ENCODE data around the gene SCP2. TPM values are rescaled to one million over a fixed set of nuclear protein-coding genes. Genes with fewer than 3 reads are reported as not detected.

SCP2 gene
- total RNA-seq, 5 donors from 2014 or later (not counting 1 experiment from before 2014, with no cell fraction given) = 46.5 to 63.9 (median 51.8) TPM

DNA sequence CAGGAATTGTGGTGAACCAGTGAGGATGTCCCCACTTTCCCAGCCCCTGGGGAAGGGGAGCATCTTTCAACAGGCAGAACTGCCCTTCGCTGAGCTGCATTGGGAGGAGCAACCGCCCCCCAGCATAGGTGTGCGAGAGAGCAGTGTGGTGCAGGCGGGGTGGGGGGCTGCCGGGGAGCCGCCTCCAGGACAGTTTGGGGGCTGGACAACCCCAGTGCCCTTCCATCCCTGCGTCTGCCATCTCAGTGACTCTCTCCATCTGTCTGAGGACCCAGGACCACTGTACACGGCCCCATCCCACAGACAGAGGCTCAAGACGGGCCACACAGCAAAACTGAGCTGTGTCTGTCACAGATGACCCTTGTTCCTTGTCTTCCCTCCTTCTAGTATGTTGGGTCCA lies 149.1 kb downstream of the SCP2 start:
- H3K4me1 Mint-ChIP-seq = no peaks in the 10 kb centered on the region
- Histone ChIP-seq H3K36me3 (ENCODE audit: control insufficient read depth in 2 of 2, extremely low read depth in 1 of 2, insufficient read depth in 1 of 2, low read length in 1 of 2) (no peaks in the 10 kb centered on the region), H3K27ac (ENCODE audit: low read length) (no peak overlapping the region), H3K4me3 (ENCODE audit: control insufficient read depth in 1 of 2, extremely low read depth in 1 of 2, low read length in 1 of 2) (no peak overlapping the region), H3K27me3 (replicated peaks in 1 of 2; ENCODE audit: control insufficient read depth in 2 of 2, extremely low read depth in 1 of 2, insufficient read depth in 2 of 2, low read length in 1 of 2) (peaks cover 0 to 8% of the 10 kb centered on the region in 2 experiments), H3K9me3 (no peaks in the 10 kb centered on the region), H3K4me1 (ENCODE audit: control insufficient read depth in 1 of 2, extremely low read depth in 1 of 2, insufficient read depth in 2 of 2, low read length in 2 of 2) (peaks cover 0 to 6% of the 10 kb centered on the region in 2 experiments)
- no peak overlapping the region for H3K27ac Mint-ChIP-seq
- ChIA-PET CTCF (no interaction called here), POLR2A (interaction anchor here in 1 of 2 donors (0.6 kb wide), 1 partner anchor 11 kb away, joined by 10 read pairs; no protein-coding TSS in a partner anchor)
- H3K36me3 Mint-ChIP-seq = no peaks in the 10 kb centered on the region
- DNase-seq (no peak), ATAC-seq (replicated peaks in 1 of 4) (no peak)
- no peak overlapping the region for H3K4me3 Mint-ChIP-seq
- H3K27me3 Mint-ChIP-seq = no peaks in the 10 kb centered on the region
- 88% methylated on average over 6 of the region's 9 CpGs for WGBS (ENCODE audit: insufficient coverage)
- no peaks in the 10 kb centered on the region for H3K9me3 Mint-ChIP-seq

DNA sequence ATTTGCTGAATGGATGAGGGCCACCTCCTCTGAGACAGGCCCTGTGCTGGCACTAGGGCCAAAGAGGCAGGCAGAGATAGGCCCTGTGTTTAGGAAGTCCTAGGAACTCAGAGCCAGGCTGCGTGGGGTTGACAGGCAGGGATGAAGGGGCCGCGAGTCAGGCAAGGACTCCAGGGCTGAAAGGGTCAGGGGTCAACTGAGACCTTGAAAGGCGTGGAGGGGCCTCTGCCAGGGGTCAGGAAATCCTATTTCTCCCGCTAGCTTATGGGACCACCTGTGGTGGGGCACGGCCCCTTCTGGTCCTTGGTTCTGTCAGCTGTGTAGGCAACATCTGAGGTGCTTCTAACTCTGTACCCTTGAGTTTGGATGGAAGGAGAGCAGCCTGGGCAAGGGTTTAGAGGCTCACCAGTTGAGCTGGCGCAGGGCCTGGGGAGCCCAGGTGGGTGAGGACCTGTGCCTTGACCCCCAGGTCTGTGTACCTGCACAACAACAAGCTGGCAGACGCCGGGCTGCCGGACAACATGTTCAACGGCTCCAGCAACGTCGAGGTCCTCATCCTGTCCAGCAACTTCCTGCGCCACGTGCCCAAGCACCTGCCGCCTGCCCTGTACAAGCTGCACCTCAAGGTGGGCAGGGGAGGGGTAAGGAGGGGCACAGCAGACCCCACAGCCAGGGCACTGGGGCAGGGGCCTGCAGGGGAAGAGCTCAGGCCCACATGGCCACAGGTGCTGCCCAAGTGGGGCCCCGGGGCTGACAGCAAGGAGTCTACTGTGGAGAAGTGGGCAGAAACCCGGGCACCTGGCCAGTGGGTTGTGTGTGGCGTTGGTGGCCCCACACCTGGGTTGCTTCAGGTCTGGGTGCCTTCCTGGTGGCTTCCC lies 149.9 kb downstream of the SCP2 start:
- WGBS (ENCODE audit: insufficient coverage) = 89% methylated on average over 16 of the region's 19 CpGs
- Mint-ChIP-seq H3K36me3 (no peaks in the 10 kb centered on the region), H3K27me3 (no peaks in the 10 kb centered on the region), H3K9me3 (no peaks in the 10 kb centered on the region), H3K27ac (no peak overlapping the region), H3K4me3 (no peak overlapping the region), H3K4me1 (no peaks in the 10 kb centered on the region)
- no peak overlapping the region for H3K4me3 ChIP-seq (ENCODE audit: control insufficient read depth in 1 of 2, extremely low read depth in 1 of 2, low read length in 1 of 2)
- ATAC-seq (replicated peaks in 1 of 4) (no peak), DNase-seq (no peak)
- no peaks in the 10 kb centered on the region for H3K9me3 ChIP-seq
- H3K27me3 ChIP-seq (replicated peaks in 1 of 2; ENCODE audit: control insufficient read depth in 2 of 2, extremely low read depth in 1 of 2, insufficient read depth in 2 of 2, low read length in 1 of 2) = peaks cover 0 to 8% of the 10 kb centered on the region in 2 experiments
- ChIA-PET CTCF (no interaction called here), POLR2A (interaction anchor here in 1 of 2 donors (0.6 kb wide), 1 partner anchor 11 kb away, joined by 10 read pairs; no protein-coding TSS in a partner anchor)
- no peaks in the 10 kb centered on the region for H3K36me3 ChIP-seq (ENCODE audit: control insufficient read depth in 2 of 2, extremely low read depth in 1 of 2, insufficient read depth in 1 of 2, low read length in 1 of 2)
- H3K27ac ChIP-seq (ENCODE audit: low read length) = no peak overlapping the region
- H3K4me1 ChIP-seq (ENCODE audit: control insufficient read depth in 1 of 2, extremely low read depth in 1 of 2, insufficient read depth in 2 of 2, low read length in 2 of 2) = peaks cover 0 to 6% of the 10 kb centered on the region in 2 experiments

DNA sequence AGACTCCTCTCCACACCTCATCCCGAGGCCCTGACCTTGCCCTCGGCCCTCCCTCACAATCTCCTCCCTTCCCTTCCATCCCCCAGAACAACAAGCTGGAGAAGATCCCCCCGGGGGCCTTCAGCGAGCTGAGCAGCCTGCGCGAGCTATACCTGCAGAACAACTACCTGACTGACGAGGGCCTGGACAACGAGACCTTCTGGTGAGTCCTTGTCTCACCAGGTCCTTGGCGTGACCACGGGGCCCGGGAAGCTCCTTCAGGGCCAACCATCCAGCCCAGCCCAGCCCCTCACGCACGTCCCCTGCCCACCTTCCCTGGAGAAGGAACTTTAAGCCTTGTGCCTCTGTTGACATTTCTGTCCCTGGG lies 150.5 kb downstream of the SCP2 start:
- Histone ChIP-seq H3K36me3 (ENCODE audit: control insufficient read depth in 2 of 2, extremely low read depth in 1 of 2, insufficient read depth in 1 of 2, low read length in 1 of 2) (no peaks in the 10 kb centered on the region), H3K4me3 (ENCODE audit: control insufficient read depth in 1 of 2, extremely low read depth in 1 of 2, low read length in 1 of 2) (no peak overlapping the region), H3K27me3 (replicated peaks in 1 of 2; ENCODE audit: control insufficient read depth in 2 of 2, extremely low read depth in 1 of 2, insufficient read depth in 2 of 2, low read length in 1 of 2) (peaks cover 0 to 8% of the 10 kb centered on the region in 2 experiments), H3K4me1 (ENCODE audit: control insufficient read depth in 1 of 2, extremely low read depth in 1 of 2, insufficient read depth in 2 of 2, low read length in 2 of 2) (peaks cover 0 to 6% of the 10 kb centered on the region in 2 experiments), H3K27ac (ENCODE audit: low read length) (no peak overlapping the region), H3K9me3 (no peaks in the 10 kb centered on the region)
- DNase-seq = no peak
- Mint-ChIP-seq H3K9me3 (no peaks in the 10 kb centered on the region), H3K36me3 (no peaks in the 10 kb centered on the region), H3K4me3 (no peak overlapping the region), H3K27me3 (no peaks in the 10 kb centered on the region), H3K4me1 (no peaks in the 10 kb centered on the region), H3K27ac (no peak overlapping the region)
- 75% methylated on average over 11 of the region's 13 CpGs for WGBS (ENCODE audit: insufficient coverage)
- POLR2A ChIA-PET = no interaction called here
- CTCF ChIA-PET = no interaction called here
- no peak for ATAC-seq (replicated peaks in 1 of 4)

DNA sequence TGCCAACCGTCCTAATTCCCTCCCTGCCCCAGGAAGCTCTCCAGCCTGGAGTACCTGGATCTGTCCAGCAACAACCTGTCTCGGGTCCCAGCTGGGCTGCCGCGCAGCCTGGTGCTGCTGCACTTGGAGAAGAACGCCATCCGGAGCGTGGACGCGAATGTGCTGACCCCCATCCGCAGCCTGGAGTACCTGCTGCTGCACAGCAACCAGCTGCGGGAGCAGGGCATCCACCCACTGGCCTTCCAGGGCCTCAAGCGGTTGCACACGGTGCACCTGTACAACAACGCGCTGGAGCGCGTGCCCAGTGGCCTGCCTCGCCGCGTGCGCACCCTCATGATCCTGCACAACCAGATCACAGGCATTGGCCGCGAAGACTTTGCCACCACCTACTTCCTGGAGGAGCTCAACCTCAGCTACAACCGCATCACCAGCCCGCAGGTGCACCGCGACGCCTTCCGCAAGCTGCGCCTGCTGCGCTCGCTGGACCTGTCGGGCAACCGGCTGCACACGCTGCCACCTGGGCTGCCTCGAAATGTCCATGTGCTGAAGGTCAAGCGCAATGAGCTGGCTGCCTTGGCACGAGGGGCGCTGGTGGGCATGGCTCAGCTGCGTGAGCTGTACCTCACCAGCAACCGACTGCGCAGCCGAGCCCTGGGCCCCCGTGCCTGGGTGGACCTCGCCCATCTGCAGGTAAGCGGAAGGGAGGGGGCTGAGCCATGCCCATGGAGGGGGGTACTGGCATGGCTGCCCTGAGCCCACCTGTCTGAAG lies 151.4 kb downstream of the SCP2 start:
- ChIA-PET CTCF (no interaction called here), POLR2A (interaction anchor here in 1 of 2 donors (0.5 kb wide), 1 partner anchor 280 kb away, joined by 5 read pairs; no protein-coding TSS in a partner anchor)
- no peaks in the 10 kb centered on the region for H3K27me3 Mint-ChIP-seq
- H3K4me3 Mint-ChIP-seq = no peak overlapping the region
- Histone ChIP-seq H3K4me1 (ENCODE audit: control insufficient read depth in 1 of 2, extremely low read depth in 1 of 2, insufficient read depth in 2 of 2, low read length in 2 of 2) (peaks cover 0 to 14% of the 10 kb centered on the region in 2 experiments), H3K36me3 (ENCODE audit: control insufficient read depth in 2 of 2, extremely low read depth in 1 of 2, insufficient read depth in 1 of 2, low read length in 1 of 2) (no peaks in the 10 kb centered on the region), H3K27ac (ENCODE audit: low read length) (no peak overlapping the region), H3K4me3 (ENCODE audit: control insufficient read depth in 1 of 2, extremely low read depth in 1 of 2, low read length in 1 of 2) (no peak overlapping the region), H3K27me3 (replicated peaks in 1 of 2; ENCODE audit: control insufficient read depth in 2 of 2, extremely low read depth in 1 of 2, insufficient read depth in 2 of 2, low read length in 1 of 2) (peaks cover 0 to 11% of the 10 kb centered on the region in 2 experiments), H3K9me3 (no peaks in the 10 kb centered on the region)
- no peaks in the 10 kb centered on the region for H3K9me3 Mint-ChIP-seq
- no peaks in the 10 kb centered on the region for H3K36me3 Mint-ChIP-seq
- WGBS (ENCODE audit: insufficient coverage) = 92% methylated on average over 46 of the region's 46 CpGs
- DNase-seq (no peak), ATAC-seq (replicated peaks in 1 of 4) (no peak)
- no peak overlapping the region for H3K27ac Mint-ChIP-seq
- H3K4me1 Mint-ChIP-seq = peaks cover 0 to 3% (median 0%) of the 10 kb centered on the region in 3 donors

DNA sequence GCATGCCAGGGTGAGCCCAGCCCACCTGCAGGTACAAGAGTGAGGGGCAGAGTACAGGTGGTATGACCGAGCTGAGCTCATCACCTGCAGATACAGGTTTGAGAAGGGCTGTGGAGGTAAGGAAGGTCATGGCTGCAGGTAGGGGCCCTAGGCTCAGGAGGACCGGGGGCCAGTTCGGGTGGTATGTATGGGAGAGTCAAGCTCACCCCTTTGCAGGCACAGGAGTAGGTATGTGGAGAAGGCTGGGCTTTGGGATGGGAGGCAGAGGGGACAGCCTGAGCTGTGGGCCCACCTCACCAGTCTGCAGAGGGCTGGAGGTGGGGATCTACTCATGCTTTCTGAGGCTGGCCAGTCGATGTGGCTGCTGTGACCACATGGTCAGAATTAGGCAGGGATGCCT lies 152.2 kb downstream of the SCP2 start:
- no peak for DNase-seq
- no peak overlapping the region for H3K27ac Mint-ChIP-seq

DNA sequence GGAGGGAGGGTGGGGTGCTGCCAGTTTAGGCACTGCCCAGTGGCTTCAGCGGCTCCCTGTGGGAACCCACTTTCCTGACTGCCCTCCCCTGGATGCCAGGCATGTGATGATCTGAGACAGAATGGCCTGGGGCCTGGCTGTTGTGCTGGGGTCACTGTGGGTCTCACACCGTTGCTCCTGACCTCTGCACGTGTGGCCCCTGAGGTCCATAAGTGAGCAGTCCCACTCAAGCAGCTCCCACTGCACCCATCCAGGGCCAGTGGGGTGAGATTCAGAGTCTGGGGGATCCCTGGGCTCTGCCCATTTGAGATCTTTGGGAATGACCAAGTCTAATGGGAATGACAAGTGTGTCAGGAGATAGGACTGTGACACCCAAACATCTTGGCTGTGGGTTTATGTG lies 153.0 kb downstream of the SCP2 start:
- CTCF ChIA-PET = no interaction called here
- Histone ChIP-seq H3K27me3 (replicated peaks in 1 of 2; ENCODE audit: control insufficient read depth in 2 of 2, extremely low read depth in 1 of 2, insufficient read depth in 2 of 2, low read length in 1 of 2) (peaks cover 0 to 11% of the 10 kb centered on the region in 2 experiments), H3K4me3 (ENCODE audit: control insufficient read depth in 1 of 2, extremely low read depth in 1 of 2, low read length in 1 of 2) (no peak overlapping the region), H3K36me3 (ENCODE audit: control insufficient read depth in 2 of 2, extremely low read depth in 1 of 2, insufficient read depth in 1 of 2, low read length in 1 of 2) (no peaks in the 10 kb centered on the region), H3K9me3 (no peaks in the 10 kb centered on the region), H3K27ac (ENCODE audit: low read length) (no peak overlapping the region), H3K4me1 (ENCODE audit: control insufficient read depth in 1 of 2, extremely low read depth in 1 of 2, insufficient read depth in 2 of 2, low read length in 2 of 2) (peaks cover 0 to 29% of the 10 kb centered on the region in 2 experiments)
- no peaks in the 10 kb centered on the region for H3K36me3 Mint-ChIP-seq
- POLR2A ChIA-PET = no interaction called here
- 0% methylated on average over 1 of the region's 3 CpGs for WGBS (ENCODE audit: insufficient coverage)
- no peak for ATAC-seq (replicated peaks in 1 of 4)
- peaks cover 0 to 7% (median 3%) of the 10 kb centered on the region in 3 donors for H3K4me1 Mint-ChIP-seq
- DNase-seq = no peak
- H3K27me3 Mint-ChIP-seq = no peaks in the 10 kb centered on the region
- H3K9me3 Mint-ChIP-seq = no peaks in the 10 kb centered on the region
- no peak overlapping the region for H3K27ac Mint-ChIP-seq
- no peak overlapping the region for H3K4me3 Mint-ChIP-seq

More for the DNA sequence above, 152.2 kb downstream of the SCP2 start:
- ChIA-PET CTCF (no interaction called here), POLR2A (no interaction called here)
- Mint-ChIP-seq H3K27me3 (no peaks in the 10 kb centered on the region), H3K4me3 (no peak overlapping the region), H3K9me3 (no peaks in the 10 kb centered on the region), H3K4me1 (peaks cover 0 to 3% (median under 1%) of the 10 kb centered on the region in 3 donors), H3K36me3 (no peaks in the 10 kb centered on the region)
- WGBS (ENCODE audit: insufficient coverage) = 93% methylated on average over 3 of the region's 4 CpGs
- Histone ChIP-seq H3K27ac (ENCODE audit: low read length) (no peak overlapping the region), H3K27me3 (replicated peaks in 1 of 2; ENCODE audit: control insufficient read depth in 2 of 2, extremely low read depth in 1 of 2, insufficient read depth in 2 of 2, low read length in 1 of 2) (peaks cover 0 to 11% of the 10 kb centered on the region in 2 experiments), H3K4me3 (ENCODE audit: control insufficient read depth in 1 of 2, extremely low read depth in 1 of 2, low read length in 1 of 2) (no peak overlapping the region), H3K36me3 (ENCODE audit: control insufficient read depth in 2 of 2, extremely low read depth in 1 of 2, insufficient read depth in 1 of 2, low read length in 1 of 2) (no peaks in the 10 kb centered on the region), H3K4me1 (ENCODE audit: control insufficient read depth in 1 of 2, extremely low read depth in 1 of 2, insufficient read depth in 2 of 2, low read length in 2 of 2) (peaks cover 0 to 21% of the 10 kb centered on the region in 2 experiments), H3K9me3 (no peaks in the 10 kb centered on the region)
- no peak for ATAC-seq (replicated peaks in 1 of 4)
